Smooth muscle cell (in vitro differentiated cells): ENCODE data around the gene KIR2DL1. TPM values are rescaled to one million over a fixed set of nuclear protein-coding genes. Genes with fewer than 3 reads are reported as not detected.
"Not testable (repeated sequence)": the region's sequence is repeated elsewhere in the genome, so short reads cannot be mapped to it uniquely, and the experiment has no call there.

Experiments
- DNase-seq: peaks from one replicate; lab custom pipeline; 2025; ENCODE audit not compliant: unreplicated experiment; lab: John Stamatoyannopoulos, UW
- H2AFZ ChIP-seq: fragments of 200-600 bp; sonication (generic); 2 replicates; pipeline ENCODE4 v1.6.0; 2016; ENCODE audit warnings: antibody characterized with exemption, low read depth, mild to moderate bottlenecking
- H3F3A ChIP-seq: fragments of 200-600 bp; sonication (generic); 2 replicates; pipeline ENCODE4 v1.6.0; 2017; ENCODE audit warnings: antibody characterized with exemption, low read depth
- H3K27ac ChIP-seq: fragments of 200-600 bp; sonication (generic); 2 replicates; pipeline ENCODE4 v1.5.1; 2016; ENCODE audit warnings: low read depth, mild to moderate bottlenecking
- H3K27me3 ChIP-seq: fragments of 200-600 bp; sonication (generic); 2 replicates; pipeline ENCODE4 v1.6.1; 2016; ENCODE audit warnings: low read depth, mild to moderate bottlenecking
- H3K36me3 ChIP-seq: fragments of 200-600 bp; sonication (generic); 2 replicates; pipeline ENCODE4 v1.5.1; 2016; ENCODE audit warnings: low read depth
- H3K4me1 ChIP-seq: fragments of 200-600 bp; sonication (generic); 2 replicates; pipeline ENCODE4 v1.5.1; 2016; ENCODE audit warnings: low read depth
- H3K4me2 ChIP-seq: fragments of 200-600 bp; sonication (generic); 2 replicates; pipeline ENCODE4 v1.6.0; 2016; ENCODE audit warnings: mild to moderate bottlenecking
- H3K4me3 ChIP-seq: fragments of 200-600 bp; sonication (generic); 2 replicates; pipeline ENCODE4 v1.5.1; 2016; ENCODE audit warnings: mild to moderate bottlenecking
- H3K79me2 ChIP-seq: fragments of 200-600 bp; sonication (generic); 2 replicates; pipeline ENCODE4 v1.6.0; 2016; ENCODE audit warnings: low read depth, mild to moderate bottlenecking
- H3K9ac ChIP-seq: fragments of 200-600 bp; sonication (generic); 2 replicates; pipeline ENCODE4 v1.6.0; 2016; ENCODE audit warnings: low read depth
- H3K9me3 ChIP-seq: fragments of 200-600 bp; sonication (generic); replicated peaks from 2 replicates; pipeline ENCODE4 v1.5.1; 2016; ENCODE audit warnings: low read depth
- H4K20me1 ChIP-seq: fragments of 200-600 bp; sonication (generic); 2 replicates; pipeline ENCODE4 v1.6.0; 2016; ENCODE audit warnings: low read depth
- WGBS: methylation state at CpG from one replicate; pipeline ENCODE4 v1.1.7; 2016; ENCODE audit warnings: low lambda C conversion rate; 5-methylcytosine and 5-hydroxymethylcytosine counted together
- polyA plus RNA-seq: library from polyadenylated mRNA; unstranded; fragments of >200 nt; fragmentation: Nextera tagmentation; extraction: Ambion mirVana; gene quantifications from 2 replicates; pipeline ENCODE4 v1.2.1, GENCODE V29; 2016
- total RNA-seq: library from RNA; depleted of rRNA; stranded (reverse); fragments of >200 nt; gene quantifications from 2 replicates; pipeline ENCODE4 v1.2.3, GENCODE V29; 2014
- TF ChIP-seq, protein P1 (sequence below): fragments of 200-600 bp; sonication (generic); IDR thresholded peaks from 2 replicates; pipeline ENCODE4 v1.5.1; 2017; ENCODE audit warnings: borderline replicate concordance, mild to moderate bottlenecking, antibody characterized with exemption; ENCODE audit not compliant: insufficient read depth, poor library complexity, severe bottlenecking

The KIR2DL1 gene
- total and polyA plus RNA-seq, 2 experiments from 2014 or later: not detected

DNA sequence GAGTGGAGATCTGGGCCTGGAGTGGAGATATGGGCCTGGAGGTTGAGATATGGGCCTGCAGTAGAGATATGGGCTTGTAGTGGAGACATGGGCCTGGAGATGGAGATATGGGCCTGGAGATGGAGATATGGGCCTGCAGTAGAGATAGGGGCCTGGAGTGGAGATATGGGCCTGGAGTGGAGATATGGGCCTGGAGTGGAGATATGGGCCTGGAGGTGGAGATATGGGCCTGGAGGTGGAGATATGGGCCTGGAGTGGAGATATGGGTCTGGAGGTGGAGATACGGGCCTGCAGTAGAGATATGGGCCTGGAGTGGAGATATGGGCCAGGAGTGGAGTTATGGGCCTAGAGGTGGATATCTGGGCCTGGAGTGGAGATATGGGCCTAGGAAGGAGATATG is 30.9 kb upstream of the KIR2DL1 start:
- TF ChIP-seq, protein P1, sequence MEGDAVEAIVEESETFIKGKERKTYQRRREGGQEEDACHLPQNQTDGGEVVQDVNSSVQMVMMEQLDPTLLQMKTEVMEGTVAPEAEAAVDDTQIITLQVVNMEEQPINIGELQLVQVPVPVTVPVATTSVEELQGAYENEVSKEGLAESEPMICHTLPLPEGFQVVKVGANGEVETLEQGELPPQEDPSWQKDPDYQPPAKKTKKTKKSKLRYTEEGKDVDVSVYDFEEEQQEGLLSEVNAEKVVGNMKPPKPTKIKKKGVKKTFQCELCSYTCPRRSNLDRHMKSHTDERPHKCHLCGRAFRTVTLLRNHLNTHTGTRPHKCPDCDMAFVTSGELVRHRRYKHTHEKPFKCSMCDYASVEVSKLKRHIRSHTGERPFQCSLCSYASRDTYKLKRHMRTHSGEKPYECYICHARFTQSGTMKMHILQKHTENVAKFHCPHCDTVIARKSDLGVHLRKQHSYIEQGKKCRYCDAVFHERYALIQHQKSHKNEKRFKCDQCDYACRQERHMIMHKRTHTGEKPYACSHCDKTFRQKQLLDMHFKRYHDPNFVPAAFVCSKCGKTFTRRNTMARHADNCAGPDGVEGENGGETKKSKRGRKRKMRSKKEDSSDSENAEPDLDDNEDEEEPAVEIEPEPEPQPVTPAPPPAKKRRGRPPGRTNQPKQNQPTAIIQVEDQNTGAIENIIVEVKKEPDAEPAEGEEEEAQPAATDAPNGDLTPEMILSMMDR: no peak
- no peak overlapping the region for H3K9ac ChIP-seq
- no peaks in the 10 kb centered on the region for H3K36me3 ChIP-seq
- no peak overlapping the region for H2AFZ ChIP-seq
- H3K9me3 ChIP-seq: peaks cover 3% of the 10 kb centered on the region
- no peaks in the 10 kb centered on the region for H3F3A ChIP-seq
- H3K4me3 ChIP-seq: no peak overlapping the region
- H3K27me3 ChIP-seq: no peaks in the 10 kb centered on the region
- H4K20me1 ChIP-seq: no peaks in the 10 kb centered on the region
- H3K27ac ChIP-seq: no peak overlapping the region
- no peak for DNase-seq
- H3K79me2 ChIP-seq: no peaks in the 10 kb centered on the region
- WGBS: 89% methylated on average over 1 of the region's 1 CpG
- no peak overlapping the region for H3K4me2 ChIP-seq
- H3K4me1 ChIP-seq: no peaks in the 10 kb centered on the region

DNA sequence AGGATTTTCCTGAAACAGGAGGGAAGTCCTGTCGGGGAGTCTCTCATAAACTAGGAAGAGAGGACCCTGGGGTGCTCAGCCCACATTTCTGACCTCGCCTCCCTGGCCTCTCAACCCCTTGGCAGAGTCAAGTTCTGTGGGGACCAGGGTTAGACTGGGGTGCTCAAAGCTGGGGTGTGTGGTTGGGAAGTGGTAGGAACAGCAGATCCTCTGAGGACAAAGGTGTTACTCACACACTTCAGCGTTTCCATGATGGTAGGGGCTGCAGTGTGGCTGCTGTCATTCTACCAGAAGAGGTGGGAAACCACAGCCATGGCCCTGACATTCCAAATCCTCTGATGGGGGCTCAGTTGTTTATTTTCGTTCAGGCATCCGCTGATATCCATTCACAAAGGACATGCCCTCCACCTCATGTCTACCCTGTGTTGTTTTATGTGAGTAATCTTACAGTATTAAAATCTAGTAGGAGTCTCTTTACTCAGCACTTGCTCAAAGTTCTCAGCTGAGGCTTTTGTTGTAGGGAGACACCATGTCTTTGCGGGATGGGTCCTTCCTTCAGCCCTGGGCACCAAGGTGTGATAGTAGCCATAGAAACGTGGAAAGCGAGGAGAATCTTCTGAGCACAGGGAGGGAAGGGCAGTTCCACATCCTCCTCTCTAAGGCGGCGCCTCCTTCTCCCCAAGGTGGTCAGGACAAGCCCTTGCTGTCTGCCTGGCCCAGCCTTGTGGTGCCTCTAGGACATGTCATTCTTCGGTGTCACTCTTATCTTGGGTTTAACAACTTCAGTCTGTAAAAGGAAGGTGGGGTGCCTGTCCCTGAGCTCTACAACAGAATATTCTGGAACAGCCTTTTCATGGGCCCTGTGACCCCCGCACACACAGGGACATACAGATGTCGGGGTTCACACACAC is 29.8 kb upstream of the KIR2DL1 start:
- 62% methylated on average over 13 of the region's 13 CpGs for WGBS
- H3K4me2 ChIP-seq: no peak overlapping the region
- no peaks in the 10 kb centered on the region for H3K4me1 ChIP-seq
- DNase-seq: no peak
- TF ChIP-seq, protein P1: no peak
- no peaks in the 10 kb centered on the region for H3K36me3 ChIP-seq
- H3K9ac ChIP-seq: no peak overlapping the region
- no peaks in the 10 kb centered on the region for H4K20me1 ChIP-seq
- no peaks in the 10 kb centered on the region for H3K27me3 ChIP-seq
- H3K9me3 ChIP-seq: peaks cover 3% of the 10 kb centered on the region
- H3F3A ChIP-seq: no peaks in the 10 kb centered on the region
- H3K79me2 ChIP-seq: no peaks in the 10 kb centered on the region
- H3K27ac ChIP-seq: no peak overlapping the region
- no peak overlapping the region for H3K4me3 ChIP-seq
- no peak overlapping the region for H2AFZ ChIP-seq

DNA sequence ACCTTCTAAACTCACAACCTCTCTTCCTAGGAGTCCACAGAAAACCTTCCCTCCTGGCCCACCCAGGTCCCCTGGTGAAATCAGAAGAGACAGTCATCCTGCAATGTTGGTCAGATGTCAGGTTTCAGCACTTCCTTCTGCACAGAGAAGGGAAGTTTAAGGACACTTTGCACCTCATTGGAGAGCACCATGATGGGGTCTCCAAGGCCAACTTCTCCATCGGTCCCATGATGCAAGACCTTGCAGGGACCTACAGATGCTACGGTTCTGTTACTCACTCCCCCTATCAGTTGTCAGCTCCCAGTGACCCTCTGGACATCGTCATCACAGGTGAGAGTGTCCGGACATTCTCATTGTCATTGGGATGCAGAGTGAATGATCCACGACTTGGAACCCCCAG is 27.6 kb upstream of the KIR2DL1 start:
- H3K9me3 ChIP-seq, H3K4me2 ChIP-seq, H2AFZ ChIP-seq, H3K79me2 ChIP-seq, H3K4me3 ChIP-seq, H3K36me3 ChIP-seq, H3K4me1 ChIP-seq, H3F3A ChIP-seq, H4K20me1 ChIP-seq, H3K27me3 ChIP-seq, H3K27ac ChIP-seq, H3K9ac ChIP-seq, DNase-seq: not testable (repeated sequence)
- 50% methylated on average over 5 of the region's 5 CpGs for WGBS

DNA sequence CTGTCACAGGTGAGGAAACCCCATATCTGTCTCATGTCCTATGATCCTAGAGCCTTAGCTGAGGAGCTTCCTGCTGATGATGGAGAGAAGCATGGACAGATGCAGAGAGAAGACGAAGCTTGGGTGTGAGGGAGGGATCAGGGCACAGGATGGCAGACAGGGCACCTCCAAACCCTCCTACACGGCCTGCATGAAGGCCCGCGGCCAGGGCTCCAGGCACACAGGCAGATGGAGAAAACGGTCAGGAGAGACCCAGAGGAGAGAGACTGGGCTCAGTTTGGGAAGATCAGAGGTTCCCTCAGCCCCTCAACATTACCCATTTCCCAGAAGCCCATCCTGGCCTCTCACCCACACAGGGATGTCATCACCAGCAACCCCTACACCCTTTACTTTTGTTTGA is 25.5 kb upstream of the KIR2DL1 start:
- not testable (repeated sequence) for H2AFZ ChIP-seq, H3K79me2 ChIP-seq, DNase-seq, H3K9ac ChIP-seq, H4K20me1 ChIP-seq, H3K36me3 ChIP-seq, H3K9me3 ChIP-seq, H3K4me3 ChIP-seq, H3K4me2 ChIP-seq, H3K27ac ChIP-seq, H3K27me3 ChIP-seq, H3K4me1 ChIP-seq, H3F3A ChIP-seq
- WGBS: 53% methylated on average over 5 of the region's 5 CpGs

- not testable (repeated sequence) for H3K79me2 ChIP-seq, H3K36me3 ChIP-seq, H3K4me3 ChIP-seq, H2AFZ ChIP-seq, H3F3A ChIP-seq, H3K27me3 ChIP-seq, H3K4me2 ChIP-seq, H4K20me1 ChIP-seq, H3K4me1 ChIP-seq, H3K9me3 ChIP-seq, H3K9ac ChIP-seq, H3K27ac ChIP-seq, DNase-seq
- 75% methylated on average over 9 of the region's 9 CpGs for WGBS
These were observed 21.8 kb upstream of the KIR2DL1 start for GRCh38 chr19:54747614-54748322.

GRCh38 chr19:54750276-54750675 is 19.3 kb upstream of the KIR2DL1 start:
- 38% methylated on average over 6 of the region's 6 CpGs for WGBS
- DNase-seq, H2AFZ ChIP-seq, H3K9me3 ChIP-seq, H3K36me3 ChIP-seq, H3K9ac ChIP-seq, H3K79me2 ChIP-seq, H3K27ac ChIP-seq, H3K4me3 ChIP-seq, H3K4me1 ChIP-seq, H3F3A ChIP-seq, H3K4me2 ChIP-seq, H3K27me3 ChIP-seq, H4K20me1 ChIP-seq: not testable (repeated sequence)
